ENCODE data around the gene OIT3. TPM values are rescaled to one million over a fixed set of nuclear protein-coding genes. Genes with fewer than 3 reads are reported as not detected.

Gene OIT3
- total and polyA plus RNA-seq, 2 of the 4 experiments (the other 2 are of a cell fraction), result not detected

GRCh38 chr10:72925951-72926465 lies 32.5 kb downstream of the OIT3 start:
- Histone ChIP-seq H3K79me1 (ENCODE audit: low read depth in 1 of 2, low read length in 2 of 2) (no peaks in the 10 kb centered on the region), H3K14ac (replicated peaks; ENCODE audit: low read depth, low read length) (no peak overlapping the region), H2AFZ (replicated peaks; ENCODE audit: low read length, poor library complexity) (no peak overlapping the region), H4K20me1 (ENCODE audit: insufficient read depth, low read length) (no peaks in the 10 kb centered on the region), H3K4me3 (ENCODE audit: insufficient read depth, low read depth, low read length) (no peak overlapping the region), H3K27me3 (ENCODE audit: control insufficient read depth, insufficient read depth, low read length) (peaks cover 12% of the 10 kb centered on the region), H3K18ac (ENCODE audit: low read depth, low read length) (no peak overlapping the region), H4K8ac (ENCODE audit: low read depth in 2 of 2, low read length in 2 of 2) (no peak overlapping the region), H2AK9ac (replicated peaks; ENCODE audit: low read depth, low read length, poor library complexity) (no peak overlapping the region), H3K4ac (ENCODE audit: low read depth, low read length) (no peak overlapping the region), H3K23ac (ENCODE audit: low read depth, low read length) (no peak overlapping the region), H3K9me1 (ENCODE audit: insufficient read depth, low read length) (no peaks in the 10 kb centered on the region), H3K9ac (ENCODE audit: low read depth, low read length) (no peak overlapping the region), H2BK120ac (ENCODE audit: low read depth, low read length) (no peak overlapping the region), H2BK15ac (ENCODE audit: low read depth, low read length) (no peak overlapping the region), H2BK5ac (ENCODE audit: low read depth, low read length, poor library complexity, severe bottlenecking) (no peak overlapping the region), H3K4me1 (ENCODE audit: control insufficient read depth, insufficient read depth, low read length) (no peaks in the 10 kb centered on the region), H3K27ac (ENCODE audit: insufficient read depth, low read length) (no peak overlapping the region), H2AK5ac (ENCODE audit: low read depth, low read length) (no peak overlapping the region), H3K56ac (ENCODE audit: extremely low read depth, insufficient read depth, low read length) (no peak overlapping the region), H2BK20ac (ENCODE audit: low read depth, low read length) (no peak overlapping the region), H4K91ac (ENCODE audit: insufficient read depth, low read depth, low read length) (no peak overlapping the region), H3K36me3 (ENCODE audit: control insufficient read depth, insufficient read depth, low read length) (no peaks in the 10 kb centered on the region), H4K5ac (ENCODE audit: low read depth, low read length) (no peak overlapping the region), H3K4me2 (ENCODE audit: low read depth, low read length) (no peak overlapping the region), H3K9me3 (ENCODE audit: control insufficient read depth, insufficient read depth, low read length) (peaks cover 5% of the 10 kb centered on the region; the same call in 1 of the 2 replicates)
- ChIA-PET CTCF (no interaction called here), POLR2A (ENCODE audit: unreplicated experiment) (no interaction called here)
- no peak for DNase-seq
- no CpG with 5 or more reads among the region's 3 CpGs for WGBS, 2 experiments (ENCODE audit: extremely low coverage in 2 of 2, insufficient read length in 1 of 2)
- dilution Hi-C loops (cut with HindIII; ENCODE audit: low sequenced_read_pairs, unreplicated experiment) (no loop called here), intact Hi-C loops (cut with micrococcal nuclease) (no loop called here), in situ Hi-C loops (cut with MboI; ENCODE audit: low sequenced_read_pairs) (no loop called here)
- no peak for ATAC-seq (ENCODE audit: low read depth)
- no TSS peak for BruUV-seq (replicated peaks)
- TF ChIP-seq CHD1 (IDR thresholded peaks at IDR 0.05; ENCODE audit: low read depth, low read length), result no peak
- TF ChIP-seq MXI1 (IDR thresholded peaks at IDR 0.05; ENCODE audit: borderline replicate concordance, low read depth, low read length), result no peak
- no peak for TF ChIP-seq NFE2L2 (IDR thresholded peaks at IDR 0.05; ENCODE audit: low read depth, low read length)
- TF ChIP-seq MAZ (IDR thresholded peaks at IDR 0.05; ENCODE audit: borderline replicate concordance, low read depth, low read length), result no peak
- TF ChIP-seq FOS (IDR thresholded peaks at IDR 0.05; ENCODE audit: low read depth, low read length), result no peak
- no peak for TF ChIP-seq ELK1 (IDR thresholded peaks at IDR 0.05; ENCODE audit: borderline replicate concordance, low read depth, low read length)
- no peak for TF ChIP-seq RFX5 (IDR thresholded peaks at IDR 0.05; ENCODE audit: low read depth, low read length)
- TF ChIP-seq BHLHE40 (IDR thresholded peaks at IDR 0.05; ENCODE audit: low read depth, low read length), result no peak
- TF ChIP-seq RAD21 (IDR thresholded peaks at IDR 0.05; ENCODE audit: low read length), result no peak
- TF ChIP-seq CTCF (conservative IDR thresholded peaks at IDR 0.05; ENCODE audit: low read depth, low read length), result no peak
- no peak for TF ChIP-seq SMC3 (IDR thresholded peaks at IDR 0.05; ENCODE audit: low read depth, low read length)
- no peak for TF ChIP-seq USF2 (IDR thresholded peaks at IDR 0.05; ENCODE audit: low read depth, low read length)
- no peak for TF ChIP-seq POLR2A (IDR thresholded peaks at IDR 0.05; ENCODE audit: low read depth, low read length)
- TF ChIP-seq RCOR1 (IDR thresholded peaks at IDR 0.05; ENCODE audit: insufficient replicate concordance, low read length), result no peak
- TF ChIP-seq MAFK (IDR thresholded peaks at IDR 0.05; ENCODE audit: low read depth, low read length), result no peak
- TF ChIP-seq CEBPB (IDR thresholded peaks at IDR 0.05; ENCODE audit: low read depth, low read length), result no peak
